GM19025 (cell line): ENCODE results near the gene APOM.

ENCODE experiments used
- ATAC-seq: cut with Tn5 transposase; IDR thresholded peaks from one replicate; pipeline ENCODE4 v1.9.1; 2021; ENCODE audit warnings: mild to moderate bottlenecking, low read depth, moderate library complexity; ENCODE audit not compliant: unreplicated experiment

APOM gene

GRCh38 chr6:31655349-31656237 lies at the start of gene APOM:
APOM (plus strand) TSS chr6:31655894; CDS start chr6:31655967, 73 bp downstream.
- ATAC-seq: no peak

GRCh38 chr6:31607317-31607716 lies 48.4 kb upstream of the APOM start:
- no peak for ATAC-seq

GRCh38 chr6:31609519-31610406 lies 45.9 kb upstream of the APOM start:
- ATAC-seq: no peak

- ATAC-seq: no peak
Observed at GRCh38 chr6:31610968-31611367, 44.7 kb upstream of the APOM start.

- ATAC-seq: no peak
Observed at GRCh38 chr6:31614075-31614619, 41.5 kb upstream of the APOM start.

GRCh38 chr6:31614684-31615578 lies 40.8 kb upstream of the APOM start, which contains the start of gene AIF1:
AIF1 (plus strand) TSS chr6:31615234; CDS start chr6:31615330, 96 bp downstream.
- ATAC-seq: no peak

- no peak for ATAC-seq
Observed at GRCh38 chr6:31615748-31616147, 39.9 kb upstream of the APOM start.

- ATAC-seq: no peak
Observed at GRCh38 chr6:31617010-31617409, 38.7 kb upstream of the APOM start.

- peak; percentile 77 for ATAC-seq
Observed at GRCh38 chr6:31619805-31620585, 35.7 kb upstream of the APOM start.

GRCh38 chr6:31620586-31621319 lies 34.9 kb upstream of the APOM start, which contains the start of gene PRRC2A:
PRRC2A (plus strand) TSS chr6:31620715; CDS start chr6:31622790, 2,075 bp downstream.
- peak; percentile 56 for ATAC-seq

GRCh38 chr6:31621320-31621939 lies 34.3 kb upstream of the APOM start:
- ATAC-seq: no peak

- ATAC-seq: no peak
Observed at GRCh38 chr6:31621991-31622390, 33.7 kb upstream of the APOM start.

GRCh38 chr6:31622684-31623091 lies 33.0 kb upstream of the APOM start:
- ATAC-seq: no peak

GRCh38 chr6:31624070-31624469 lies 31.6 kb upstream of the APOM start:
- no peak for ATAC-seq

- no peak for ATAC-seq
Observed at GRCh38 chr6:31626952-31627351, 28.7 kb upstream of the APOM start.

GRCh38 chr6:31627690-31628287 lies 27.9 kb upstream of the APOM start:
- ATAC-seq: no peak

- no peak for ATAC-seq
Observed at GRCh38 chr6:31629014-31629413, 26.7 kb upstream of the APOM start.
